ENCODE measurements around the gene MREG. TPM values are rescaled to one million over a fixed set of nuclear protein-coding genes. Genes with fewer than 3 reads are reported as not detected.
A peak's percentile ranks its signal among the peaks of the same experiment; 100 is the strongest.

MREG gene
- total and polyA plus RNA-seq, 10 of the 15 experiments (the other 5 are each of a cell fraction or from before 2014, with no cell fraction given): 6.9 to 45.0 (median 28.5) TPM

DNA sequence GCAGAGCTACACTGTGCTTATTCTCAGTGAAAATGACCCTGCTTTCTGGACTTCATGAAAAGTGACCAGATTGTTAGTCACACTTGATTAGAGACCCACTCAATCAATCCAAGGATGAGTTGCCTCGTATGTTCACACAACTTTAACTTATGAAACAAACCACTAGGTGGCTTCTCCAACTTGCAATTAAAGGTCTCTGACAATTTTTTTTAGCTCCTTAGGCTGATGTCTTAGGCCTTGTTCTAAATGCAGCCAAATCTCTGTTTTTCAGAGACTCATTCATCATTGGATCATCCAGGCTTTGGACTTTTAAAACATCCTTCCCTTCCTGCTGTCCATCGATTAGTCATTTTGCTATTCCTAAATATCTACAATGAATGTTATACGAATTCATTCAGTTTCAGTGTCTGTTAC lies 63.4 kb downstream of the MREG start:
- no peak overlapping the region for H3K4me2 ChIP-seq (ENCODE audit: control insufficient read depth, insufficient read depth)
- FAIRE-seq (peak; percentile 31), DNase-seq (ENCODE audit: low read depth, low spot score) (peak; percentile 30), ATAC-seq (peak; percentile 97)
- H3K27me3 ChIP-seq (replicated peaks in 1 of 2; ENCODE audit: control insufficient read depth in 2 of 2, insufficient read depth in 2 of 2, low read length in 1 of 2): no peaks in the 10 kb centered on the region
- no peak overlapping the region for H2AFZ ChIP-seq (ENCODE audit: control insufficient read depth, low read depth, low read length)
- peaks cover 3% of the 10 kb centered on the region for H3K79me2 ChIP-seq (ENCODE audit: control insufficient read depth, insufficient read depth, low read length)
- H3K4me1 ChIP-seq (ENCODE audit: control insufficient read depth, insufficient read depth, low read length): no peaks in the 10 kb centered on the region
- SMC1A ChIA-PET (ENCODE audit: uncharacterized antibody, unreplicated experiment): interaction anchor here (0.7 to 9.6 kb wide), 24 partner anchors 9 to 540 kb away, joined by 3 to 224 read pairs (median 4); partner anchors contain the start of genes PECR, TMEM169 and XRCC5
- no peak overlapping the region for H3K9ac ChIP-seq (ENCODE audit: control insufficient read depth, insufficient read depth, low read length)
- no peak overlapping the region for H3K4me3 ChIP-seq
- no TSS peak for BruUV-seq (replicated peaks)
- in situ Hi-C loops (cut with MboI) (loop anchor here (5.0 to 25.0 kb wide), 3 partner anchors 72 to 1638 kb away; no protein-coding TSS in a partner anchor), intact Hi-C loops (cut with micrococcal nuclease; ENCODE audit: unreplicated experiment) (loop anchor here (1.0 to 10.0 kb wide), 3 partner anchors 55 to 165 kb away; no protein-coding TSS in a partner anchor)
- H4K20me1 ChIP-seq (ENCODE audit: control insufficient read depth, insufficient read depth): no peaks in the 10 kb centered on the region
- RAD21 ChIA-PET (ENCODE audit: unreplicated experiment): interaction anchor here (0.7 to 10.9 kb wide), 20 partner anchors 11 to 234 kb away, joined by 3 to 172 read pairs (median 4); partner anchors contain the start of gene MREG
- CTCF ChIA-PET: interaction anchor here (0.7 to 12.0 kb wide), 26 partner anchors 8 to 717 kb away, joined by 3 to 323 read pairs (median 5); partner anchors contain the start of genes MREG and XRCC5
- H3K27ac ChIP-seq (ENCODE audit: control insufficient read depth, insufficient read depth): no peak overlapping the region
- H3K9me3 ChIP-seq (replicated peaks; ENCODE audit: control insufficient read depth, insufficient read depth, low read length): no peaks in the 10 kb centered on the region; the same call in 2 of the 3 replicates
- WGBS (ENCODE audit: insufficient coverage, insufficient replicate concordance, low lambda C conversion rate, missing lambda C conversion rate): 43% methylated on average over 3 of the region's 3 CpGs
- POLR2A ChIA-PET: interaction anchor here (0.6 to 1.1 kb wide), 4 partner anchors 16 to 68 kb away, joined by 3 to 4 read pairs (median 3); no protein-coding TSS in a partner anchor
- peaks cover 0 to 10% of the 10 kb centered on the region in 2 experiments; a peak in 2 of 4 replicates for H3K36me3 ChIP-seq (ENCODE audit: control insufficient read depth in 2 of 2, insufficient read depth in 2 of 2, low read length in 1 of 2)
- TF ChIP-seq POLR2AphosphoS5 (IDR thresholded peaks at IDR 0.05; ENCODE audit: low read length) (no peak), PAX5 (IDR thresholded peaks at IDR 0.05; ENCODE audit: borderline replicate concordance, low read depth, low read length) (no peak), RFX5 (IDR thresholded peaks at IDR 0.05; ENCODE audit: low read depth, low read length) (no peak), POLR2AphosphoS2 (IDR thresholded peaks at IDR 0.05; ENCODE audit: low read depth, low read length) (no peak), TBL1XR1 (IDR thresholded peaks at IDR 0.05; ENCODE audit: low read depth, low read length) (no peak), IRF4 (IDR thresholded peaks at IDR 0.05; ENCODE audit: low read depth, low read length) (no peak), PKNOX1 (IDR thresholded peaks at IDR 0.05) (peak; percentile 54)
- TF ChIP-seq, protein P1, sequence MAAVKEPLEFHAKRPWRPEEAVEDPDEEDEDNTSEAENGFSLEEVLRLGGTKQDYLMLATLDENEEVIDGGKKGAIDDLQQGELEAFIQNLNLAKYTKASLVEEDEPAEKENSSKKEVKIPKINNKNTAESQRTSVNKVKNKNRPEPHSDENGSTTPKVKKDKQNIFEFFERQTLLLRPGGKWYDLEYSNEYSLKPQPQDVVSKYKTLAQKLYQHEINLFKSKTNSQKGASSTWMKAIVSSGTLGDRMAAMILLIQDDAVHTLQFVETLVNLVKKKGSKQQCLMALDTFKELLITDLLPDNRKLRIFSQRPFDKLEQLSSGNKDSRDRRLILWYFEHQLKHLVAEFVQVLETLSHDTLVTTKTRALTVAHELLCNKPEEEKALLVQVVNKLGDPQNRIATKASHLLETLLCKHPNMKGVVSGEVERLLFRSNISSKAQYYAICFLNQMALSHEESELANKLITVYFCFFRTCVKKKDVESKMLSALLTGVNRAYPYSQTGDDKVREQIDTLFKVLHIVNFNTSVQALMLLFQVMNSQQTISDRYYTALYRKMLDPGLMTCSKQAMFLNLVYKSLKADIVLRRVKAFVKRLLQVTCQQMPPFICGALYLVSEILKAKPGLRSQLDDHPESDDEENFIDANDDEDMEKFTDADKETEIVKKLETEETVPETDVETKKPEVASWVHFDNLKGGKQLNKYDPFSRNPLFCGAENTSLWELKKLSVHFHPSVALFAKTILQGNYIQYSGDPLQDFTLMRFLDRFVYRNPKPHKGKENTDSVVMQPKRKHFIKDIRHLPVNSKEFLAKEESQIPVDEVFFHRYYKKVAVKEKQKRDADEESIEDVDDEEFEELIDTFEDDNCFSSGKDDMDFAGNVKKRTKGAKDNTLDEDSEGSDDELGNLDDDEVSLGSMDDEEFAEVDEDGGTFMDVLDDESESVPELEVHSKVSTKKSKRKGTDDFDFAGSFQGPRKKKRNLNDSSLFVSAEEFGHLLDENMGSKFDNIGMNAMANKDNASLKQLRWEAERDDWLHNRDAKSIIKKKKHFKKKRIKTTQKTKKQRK (IDR thresholded peaks at IDR 0.05; ENCODE audit: low read depth, low read length): no peak
- TF ChIP-seq, protein P2, sequence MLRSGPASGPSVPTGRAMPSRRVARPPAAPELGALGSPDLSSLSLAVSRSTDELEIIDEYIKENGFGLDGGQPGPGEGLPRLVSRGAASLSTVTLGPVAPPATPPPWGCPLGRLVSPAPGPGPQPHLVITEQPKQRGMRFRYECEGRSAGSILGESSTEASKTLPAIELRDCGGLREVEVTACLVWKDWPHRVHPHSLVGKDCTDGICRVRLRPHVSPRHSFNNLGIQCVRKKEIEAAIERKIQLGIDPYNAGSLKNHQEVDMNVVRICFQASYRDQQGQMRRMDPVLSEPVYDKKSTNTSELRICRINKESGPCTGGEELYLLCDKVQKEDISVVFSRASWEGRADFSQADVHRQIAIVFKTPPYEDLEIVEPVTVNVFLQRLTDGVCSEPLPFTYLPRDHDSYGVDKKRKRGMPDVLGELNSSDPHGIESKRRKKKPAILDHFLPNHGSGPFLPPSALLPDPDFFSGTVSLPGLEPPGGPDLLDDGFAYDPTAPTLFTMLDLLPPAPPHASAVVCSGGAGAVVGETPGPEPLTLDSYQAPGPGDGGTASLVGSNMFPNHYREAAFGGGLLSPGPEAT (IDR thresholded peaks at IDR 0.05; ENCODE audit: low read depth): no peak
- TF ChIP-seq, protein P3, sequence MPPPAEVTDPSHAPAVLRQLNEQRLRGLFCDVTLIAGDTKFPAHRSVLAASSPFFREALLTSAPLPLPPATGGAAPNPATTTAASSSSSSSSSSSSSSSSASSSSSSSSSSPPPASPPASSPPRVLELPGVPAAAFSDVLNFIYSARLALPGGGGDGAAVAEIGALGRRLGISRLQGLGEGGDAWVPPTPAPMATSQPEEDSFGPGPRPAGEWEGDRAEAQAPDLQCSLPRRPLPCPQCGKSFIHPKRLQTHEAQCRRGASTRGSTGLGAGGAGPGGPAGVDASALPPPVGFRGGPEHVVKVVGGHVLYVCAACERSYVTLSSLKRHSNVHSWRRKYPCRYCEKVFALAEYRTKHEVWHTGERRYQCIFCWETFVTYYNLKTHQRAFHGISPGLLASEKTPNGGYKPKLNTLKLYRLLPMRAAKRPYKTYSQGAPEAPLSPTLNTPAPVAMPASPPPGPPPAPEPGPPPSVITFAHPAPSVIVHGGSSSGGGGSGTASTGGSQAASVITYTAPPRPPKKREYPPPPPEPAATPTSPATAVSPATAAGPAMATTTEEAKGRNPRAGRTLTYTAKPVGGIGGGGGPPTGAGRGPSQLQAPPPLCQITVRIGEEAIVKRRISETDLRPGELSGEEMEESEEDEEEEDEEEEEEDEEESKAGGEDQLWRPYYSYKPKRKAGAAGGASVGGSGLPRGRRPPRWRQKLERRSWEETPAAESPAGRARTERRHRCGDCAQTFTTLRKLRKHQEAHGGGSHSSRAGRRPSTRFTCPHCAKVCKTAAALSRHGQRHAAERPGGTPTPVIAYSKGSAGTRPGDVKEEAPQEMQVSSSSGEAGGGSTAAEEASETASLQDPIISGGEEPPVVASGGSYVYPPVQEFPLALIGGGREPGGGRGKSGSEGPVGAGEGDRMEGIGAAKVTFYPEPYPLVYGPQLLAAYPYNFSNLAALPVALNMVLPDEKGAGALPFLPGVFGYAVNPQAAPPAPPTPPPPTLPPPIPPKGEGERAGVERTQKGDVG (CRISPR knock-in tag; IDR thresholded peaks at IDR 0.05): no peak
- TF ChIP-seq, protein P4, sequence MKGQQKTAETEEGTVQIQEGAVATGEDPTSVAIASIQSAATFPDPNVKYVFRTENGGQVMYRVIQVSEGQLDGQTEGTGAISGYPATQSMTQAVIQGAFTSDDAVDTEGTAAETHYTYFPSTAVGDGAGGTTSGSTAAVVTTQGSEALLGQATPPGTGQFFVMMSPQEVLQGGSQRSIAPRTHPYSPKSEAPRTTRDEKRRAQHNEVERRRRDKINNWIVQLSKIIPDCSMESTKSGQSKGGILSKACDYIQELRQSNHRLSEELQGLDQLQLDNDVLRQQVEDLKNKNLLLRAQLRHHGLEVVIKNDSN (IDR thresholded peaks at IDR 0.05; ENCODE audit: borderline replicate concordance, extremely low read length, insufficient read depth, low read depth, low read length): no peak
